Lower leg skin (tissue), 4 donors: ENCODE results near the gene CD52. TPM values are rescaled to one million over a fixed set of nuclear protein-coding genes. Genes with fewer than 3 reads are reported as not detected.

Source experiments
- DNase-seq, 2 donors: peaks; one replicate each; pipeline ENCODE4 v3.0.0-alpha.2; 2019; ENCODE audit warnings: low spot score in 2 of 2
- H3K4me3 ChIP-seq: fragments of 200-600 bp; sonication (generic); 2 replicates; pipeline ENCODE4 v1.5.1; 2017; ENCODE audit warnings: mild to moderate bottlenecking, low read depth; ENCODE audit not compliant: poor library complexity, severe bottlenecking
- POLR2A ChIP-seq, 2 donors: fragments of 450-650 bp; IDR thresholded peaks; one replicate each; pipeline ENCODE4 v1.6.1; 2016 to 2017; ENCODE audit warnings: antibody characterized with exemption in 2 of 2, mild to moderate bottlenecking in 1 of 2, moderate library complexity in 1 of 2
- WGBS, 2 donors: methylation state at CpG; one replicate each; pipeline ENCODE4 v1.1.5; 2018; 5-methylcytosine and 5-hydroxymethylcytosine counted together
- intact Hi-C: fragments of 100-400 bp; cut with DNase I; formaldehyde crosslinking; loops from one replicate; pipeline ENCODE4 v1.15.0; 2023; ENCODE audit warnings: low total_unique reads
- total RNA-seq, 4 donors: library from RNA; depleted of rRNA; stranded (reverse); fragments of >200 nt; gene quantifications; one replicate each; pipeline ENCODE4 v1.1.0, GENCODE V29; 2016
- TF ChIP-seq, protein P1 (sequence below), 3 donors: fragments of 450-650 bp; IDR thresholded peaks; one replicate each; pipeline ENCODE4 v1.5.1; 2016; ENCODE audit warnings: antibody characterized with exemption in 3 of 3, mild to moderate bottlenecking in 3 of 3, moderate library complexity in 2 of 3

The CD52 gene, protein sequence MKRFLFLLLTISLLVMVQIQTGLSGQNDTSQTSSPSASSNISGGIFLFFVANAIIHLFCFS
- total RNA-seq = 1 to 10 TPM in 3 of 4 donors, not detected in 1; 2.0 to 6.1 (median 3.5) TPM

GRCh38 chr1:26317612-26318337 lies at the start of gene CD52:
TSS of gene CD52 (plus strand) at chr1:26317958. CDS start at chr1:26318018, 60 bp downstream.
- WGBS, 2 donors = 75 to 84% methylated on average over 12 of the region's 12 CpGs
- H3K4me3 ChIP-seq = no peak within 1 kb of the TSS

DNA sequence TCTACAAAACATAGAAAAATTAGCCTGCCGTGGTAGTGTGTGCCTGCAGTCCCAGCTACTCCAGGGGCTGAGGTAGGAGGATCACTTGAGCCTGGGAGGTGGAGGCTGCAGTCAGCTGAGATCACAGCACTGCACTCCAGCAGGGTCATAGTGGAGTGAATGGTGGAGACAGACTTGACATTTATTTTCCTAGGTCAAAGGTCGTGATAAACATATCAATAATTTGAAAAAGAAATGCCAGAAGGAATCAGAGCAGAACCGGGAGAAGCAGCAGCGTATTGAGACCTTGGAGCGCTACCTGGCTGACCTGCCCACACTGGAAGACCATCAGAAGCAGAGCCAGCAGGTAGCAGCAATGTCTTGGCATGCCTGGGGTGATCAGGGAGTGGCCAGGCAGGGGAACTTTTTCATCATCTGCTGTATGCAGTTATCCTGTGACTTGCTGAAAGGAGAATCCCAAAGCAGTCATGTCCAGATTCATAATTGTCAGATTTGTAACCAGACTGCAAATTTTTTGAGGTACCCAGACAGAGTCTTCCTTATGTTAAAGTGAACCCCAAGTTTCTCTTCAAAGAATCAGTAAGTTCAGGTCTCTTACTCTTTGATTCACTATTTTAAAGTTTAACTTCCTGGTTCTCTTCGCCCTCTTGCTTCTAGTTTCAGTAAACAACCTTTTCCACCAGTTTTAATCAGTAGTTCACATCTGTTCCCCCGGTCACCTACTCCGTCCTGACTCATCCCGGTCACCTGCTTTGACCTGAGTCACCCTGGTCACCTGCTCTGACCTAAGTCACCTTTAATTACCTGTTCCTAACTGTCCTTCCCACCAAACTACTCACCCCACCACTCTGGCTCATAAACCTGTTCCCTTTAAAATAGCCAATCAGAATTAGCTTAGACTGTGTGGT lies 49.2 kb upstream of the CD52 start:
- H3K4me3 ChIP-seq = no peak overlapping the region
- no peak for TF ChIP-seq POLR2A (IDR thresholded peaks at IDR 0.05)
- TF ChIP-seq, protein P1, sequence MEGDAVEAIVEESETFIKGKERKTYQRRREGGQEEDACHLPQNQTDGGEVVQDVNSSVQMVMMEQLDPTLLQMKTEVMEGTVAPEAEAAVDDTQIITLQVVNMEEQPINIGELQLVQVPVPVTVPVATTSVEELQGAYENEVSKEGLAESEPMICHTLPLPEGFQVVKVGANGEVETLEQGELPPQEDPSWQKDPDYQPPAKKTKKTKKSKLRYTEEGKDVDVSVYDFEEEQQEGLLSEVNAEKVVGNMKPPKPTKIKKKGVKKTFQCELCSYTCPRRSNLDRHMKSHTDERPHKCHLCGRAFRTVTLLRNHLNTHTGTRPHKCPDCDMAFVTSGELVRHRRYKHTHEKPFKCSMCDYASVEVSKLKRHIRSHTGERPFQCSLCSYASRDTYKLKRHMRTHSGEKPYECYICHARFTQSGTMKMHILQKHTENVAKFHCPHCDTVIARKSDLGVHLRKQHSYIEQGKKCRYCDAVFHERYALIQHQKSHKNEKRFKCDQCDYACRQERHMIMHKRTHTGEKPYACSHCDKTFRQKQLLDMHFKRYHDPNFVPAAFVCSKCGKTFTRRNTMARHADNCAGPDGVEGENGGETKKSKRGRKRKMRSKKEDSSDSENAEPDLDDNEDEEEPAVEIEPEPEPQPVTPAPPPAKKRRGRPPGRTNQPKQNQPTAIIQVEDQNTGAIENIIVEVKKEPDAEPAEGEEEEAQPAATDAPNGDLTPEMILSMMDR (IDR thresholded peaks at IDR 0.05) = no peak
- no peak for DNase-seq
- WGBS, 2 donors = 92 to 96% methylated on average over 9 of the region's 9 CpGs
- intact Hi-C loops = no loop called here

More at GRCh38 chr1:26317612-26318337, at the start of gene CD52:
- DNase-seq = no peak
- intact Hi-C loops = no loop called here
- no peak for TF ChIP-seq POLR2A (IDR thresholded peaks at IDR 0.05)
- TF ChIP-seq, protein P1 (IDR thresholded peaks at IDR 0.05) = no peak

DNA sequence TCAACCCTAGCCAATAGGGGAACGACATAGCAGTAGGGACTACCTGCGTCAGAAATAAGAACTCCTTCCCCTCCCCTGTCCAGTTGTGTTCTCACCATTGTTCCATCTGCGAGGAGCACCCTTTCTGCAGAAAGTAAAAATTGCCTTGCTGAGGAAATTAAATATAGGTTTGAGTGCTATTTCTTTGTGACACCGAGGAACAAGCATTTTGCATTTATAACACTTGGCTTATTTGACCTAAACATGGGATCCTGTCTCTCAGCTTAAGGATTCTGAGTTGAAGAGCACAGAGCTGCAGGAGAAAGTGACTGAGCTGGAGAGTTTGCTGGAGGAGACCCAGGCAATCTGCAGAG lies 48.6 kb upstream of the CD52 start:
- TF ChIP-seq, protein P1 (IDR thresholded peaks at IDR 0.05) = no peak
- no peak for TF ChIP-seq POLR2A (IDR thresholded peaks at IDR 0.05)
- DNase-seq = no peak
- intact Hi-C loops = no loop called here
- H3K4me3 ChIP-seq = no peak overlapping the region
- whole genome bisulfite sequencing, 2 donors = 93 to 97% methylated on average over 4 of the region's 4 CpGs

GRCh38 chr1:26274801-26275425 lies 42.8 kb upstream of the CD52 start:
- WGBS, 2 donors = 62 to 78% methylated on average over 11 of the region's 11 CpGs
- intact Hi-C loops = loop anchor here (2.0 to 5.0 kb wide), 2 partner anchors 48 to 1028 kb away; partner anchors contain the start of gene RSRP1
- TF ChIP-seq, protein P1 (IDR thresholded peaks at IDR 0.05) = no peak
- TF ChIP-seq POLR2A (IDR thresholded peaks at IDR 0.05) = no peak
- peak in 1 of 2 donors; percentile 84 for DNase-seq
- no peak overlapping the region for H3K4me3 ChIP-seq

- 0 to 4% methylated on average over 3 of the region's 3 CpGs for WGBS, 2 donors
- intact Hi-C loops = loop anchor here (2.0 to 5.0 kb wide), 2 partner anchors 47 to 1029 kb away; partner anchors contain the start of gene RSRP1
- no peak overlapping the region for H3K4me3 ChIP-seq
- peak; percentile 90 to 96 for DNase-seq
- TF ChIP-seq, protein P1 (IDR thresholded peaks at IDR 0.05) = peak in 1 of 3 donors; percentile 44
- TF ChIP-seq POLR2A (IDR thresholded peaks at IDR 0.05) = no peak
Measured at GRCh38 chr1:26275580-26276431, 42.0 kb upstream of the CD52 start.
